ENCODE data around the gene CLEC16A. TPM values are rescaled to one million over a fixed set of nuclear protein-coding genes. Genes with fewer than 3 reads are reported as not detected.

Gene CLEC16A
- total RNA-seq, 4 donors from 2014 or later, result 7.6 to 65.6 (median 28.0) TPM

GRCh38 chr16:10911267-10911666 is 33.1 kb upstream of the CLEC16A start:
- TF ChIP-seq POLR2A (IDR thresholded peaks at IDR 0.05), result no peak
- no peak for TF ChIP-seq CTCF (IDR thresholded peaks at IDR 0.05)
- Histone ChIP-seq H3K27ac (no peak overlapping the region), H3K36me3 (no peaks in the 10 kb centered on the region), H3K9me3 (no peaks in the 10 kb centered on the region), H3K4me3 (no peak overlapping the region), H3K27me3 (no peaks in the 10 kb centered on the region), H3K4me1 (no peaks in the 10 kb centered on the region)
- intact Hi-C loops (cut with DNase I; ENCODE audit: low total_unique reads), result no loop called here
- DNase-seq, result no peak

GRCh38 chr16:10916534-10916933 is 27.8 kb upstream of the CLEC16A start:
- intact Hi-C loops (cut with DNase I; ENCODE audit: low total_unique reads), result no loop called here
- TF ChIP-seq CTCF (IDR thresholded peaks at IDR 0.05) (no peak), POLR2A (IDR thresholded peaks at IDR 0.05) (no peak)
- Histone ChIP-seq H3K27me3 (no peaks in the 10 kb centered on the region), H3K4me3 (no peak overlapping the region), H3K9me3 (no peaks in the 10 kb centered on the region), H3K27ac (no peak overlapping the region), H3K36me3 (no peaks in the 10 kb centered on the region), H3K4me1 (peaks cover 0 to 4% of the 10 kb centered on the region in 2 donors)
- no peak for DNase-seq

- Histone ChIP-seq H3K4me1 (peaks cover 4 to 6% of the 10 kb centered on the region in 2 donors), H3K27me3 (no peaks in the 10 kb centered on the region), H3K36me3 (no peaks in the 10 kb centered on the region), H3K9me3 (no peaks in the 10 kb centered on the region), H3K4me3 (no peak overlapping the region), H3K27ac (peak overlapping the region in 1 of 2 donors; percentile 16)
- DNase-seq, result peak; percentile 92 to 94
- intact Hi-C loops (cut with DNase I; ENCODE audit: low total_unique reads), result no loop called here
- no peak for TF ChIP-seq POLR2A (IDR thresholded peaks at IDR 0.05)
- peak; percentile 86 to 95 (median 92) for TF ChIP-seq CTCF (IDR thresholded peaks at IDR 0.05)
Measured at GRCh38 chr16:10918294-10919002, 25.9 kb upstream of the CLEC16A start.

GRCh38 chr16:10919003-10919351 is 25.4 kb upstream of the CLEC16A start:
- peaks cover 4 to 6% of the 10 kb centered on the region in 2 donors for H3K4me1 ChIP-seq
- TF ChIP-seq CTCF (IDR thresholded peaks at IDR 0.05) (no peak), POLR2A (IDR thresholded peaks at IDR 0.05) (no peak)
- H3K27ac ChIP-seq, result no peak overlapping the region

GRCh38 chr16:10920726-10921427 is 23.5 kb upstream of the CLEC16A start:
- intact Hi-C loops (cut with DNase I; ENCODE audit: low total_unique reads), result loop anchor here (10.0 kb wide), 1 partner anchor 406 kb away; no protein-coding TSS in a partner anchor
- Histone ChIP-seq H3K4me1 (peaks cover 4 to 6% of the 10 kb centered on the region in 2 donors), H3K27ac (no peak overlapping the region), H3K36me3 (no peaks in the 10 kb centered on the region), H3K27me3 (no peaks in the 10 kb centered on the region), H3K9me3 (no peaks in the 10 kb centered on the region), H3K4me3 (no peak overlapping the region)
- no peak for DNase-seq
- TF ChIP-seq POLR2A (IDR thresholded peaks at IDR 0.05), result no peak
- TF ChIP-seq CTCF (IDR thresholded peaks at IDR 0.05), result no peak

More at GRCh38 chr16:10919003-10919351, 25.4 kb upstream of the CLEC16A start:
- H3K27me3 ChIP-seq, result no peaks in the 10 kb centered on the region
- intact Hi-C loops (cut with DNase I; ENCODE audit: low total_unique reads), result no loop called here
- no peak for DNase-seq
- H3K4me3 ChIP-seq, result no peak overlapping the region
- H3K9me3 ChIP-seq, result no peaks in the 10 kb centered on the region
- no peaks in the 10 kb centered on the region for H3K36me3 ChIP-seq
